Tibial artery (tissue), 4 donors: ENCODE results near the gene L1CAM.

Experiments
- DNase-seq, 2 donors: peaks; one replicate each; pipeline ENCODE4 v3.0.0-alpha.2; 2019
- H3K27ac ChIP-seq, 2 donors: fragments of 200-600 bp; sonication (generic) in 1 of 2; 1 replicate in 1 of 2; 2 replicates in 1 of 2; pipeline ENCODE4 v1.5.1; 2018 to 2019; ENCODE audit warnings: mild to moderate bottlenecking in 1 of 2
- H3K27me3 ChIP-seq, 2 donors: fragments of 200-600 bp; sonication (generic) in 1 of 2; one replicate each; pipeline versions ENCODE4 v1.5.1 to v1.6.0; 2016 to 2019
- H3K36me3 ChIP-seq, 3 donors: fragments of 200-600 bp; sonication (generic) in 2 of 3; one replicate each; pipeline ENCODE4 v1.5.1; 2016 to 2019; ENCODE audit warnings: mild to moderate bottlenecking in 2 of 3
- H3K4me1 ChIP-seq, 4 donors: fragments of 200-600 bp; sonication (generic) in 2 of 4; 1 replicate in 3 of 4; 2 replicates in 1 of 4; pipeline ENCODE4 v1.5.1; 2016 to 2019
- H3K4me3 ChIP-seq, 2 donors: fragments of 200-600 bp; sonication (generic) in 1 of 2; 1 replicate in 1 of 2; 2 replicates in 1 of 2; pipeline ENCODE4 v1.5.1; 2018 to 2019; ENCODE audit warnings: mild to moderate bottlenecking in 2 of 2
- H3K9me3 ChIP-seq, 3 donors: fragments of 200-600 bp; sonication (generic) in 1 of 3; one replicate each; pipeline ENCODE4 v1.5.1; 2016 to 2019
- CTCF ChIP-seq, 2 experiments: fragments of 200-600 bp in 1 of 2; fragments of 450-650 bp in 1 of 2; IDR thresholded peaks; one replicate each; pipeline ENCODE4 v1.5.1; 2017 to 2019; ENCODE audit warnings: antibody characterized with exemption in 2 of 2, mild to moderate bottlenecking in 1 of 2, moderate library complexity in 1 of 2
- intact Hi-C: fragments of 100-400 bp; cut with DNase I; formaldehyde crosslinking; loops from one replicate; pipeline ENCODE4 v1.15.0; 2023; ENCODE audit warnings: low total_unique reads

Gene L1CAM

GRCh38 chrX:153814591-153815315 lies 71.2 kb downstream of the L1CAM start:
- no peak overlapping the region for H3K4me3 ChIP-seq
- H3K9me3 ChIP-seq, result peaks cover 0 to 6% (median 0%) of the 10 kb centered on the region in 3 donors
- intact Hi-C loops, result no loop called here
- H3K27ac ChIP-seq, result no peak overlapping the region
- H3K36me3 ChIP-seq, result no peaks in the 10 kb centered on the region
- DNase-seq, result peak in 1 of 2 donors; percentile 10
- H3K4me1 ChIP-seq, result peaks cover 0 to 6% (median 2%) of the 10 kb centered on the region in 4 donors
- no peak for TF ChIP-seq CTCF (IDR thresholded peaks at IDR 0.05)
- H3K27me3 ChIP-seq, result no peaks in the 10 kb centered on the region

GRCh38 chrX:153813161-153813560 lies 72.8 kb downstream of the L1CAM start:
- Histone ChIP-seq H3K27ac (no peak overlapping the region), H3K36me3 (no peaks in the 10 kb centered on the region), H3K4me3 (no peak overlapping the region), H3K27me3 (no peaks in the 10 kb centered on the region), H3K9me3 (peaks cover 0 to 6% (median 0%) of the 10 kb centered on the region in 3 donors), H3K4me1 (no peaks in the 10 kb centered on the region)
- TF ChIP-seq CTCF (IDR thresholded peaks at IDR 0.05), result no peak
- no peak for DNase-seq
- intact Hi-C loops, result no loop called here

- H3K36me3 ChIP-seq, result no peaks in the 10 kb centered on the region
- H3K27me3 ChIP-seq, result no peaks in the 10 kb centered on the region
- intact Hi-C loops, result no loop called here
- no peak for DNase-seq
- H3K9me3 ChIP-seq, result peaks cover 0 to 6% (median 0%) of the 10 kb centered on the region in 3 donors
- no peak overlapping the region for H3K27ac ChIP-seq
- TF ChIP-seq CTCF (IDR thresholded peaks at IDR 0.05), result no peak
- no peak overlapping the region for H3K4me3 ChIP-seq
- H3K4me1 ChIP-seq, result no peaks in the 10 kb centered on the region
Observed at GRCh38 chrX:153812220-153812619, 73.8 kb downstream of the L1CAM start.
